GM18870 (cell line): ENCODE data around the gene NEUROG1.

Source experiments
- ATAC-seq: cut with Tn5 transposase; IDR thresholded peaks from one replicate; pipeline ENCODE4 v1.9.1; 2021; ENCODE audit warnings: moderate library complexity; ENCODE audit not compliant: unreplicated experiment

NEUROG1 gene, protein sequence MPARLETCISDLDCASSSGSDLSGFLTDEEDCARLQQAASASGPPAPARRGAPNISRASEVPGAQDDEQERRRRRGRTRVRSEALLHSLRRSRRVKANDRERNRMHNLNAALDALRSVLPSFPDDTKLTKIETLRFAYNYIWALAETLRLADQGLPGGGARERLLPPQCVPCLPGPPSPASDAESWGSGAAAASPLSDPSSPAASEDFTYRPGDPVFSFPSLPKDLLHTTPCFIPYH

DNA sequence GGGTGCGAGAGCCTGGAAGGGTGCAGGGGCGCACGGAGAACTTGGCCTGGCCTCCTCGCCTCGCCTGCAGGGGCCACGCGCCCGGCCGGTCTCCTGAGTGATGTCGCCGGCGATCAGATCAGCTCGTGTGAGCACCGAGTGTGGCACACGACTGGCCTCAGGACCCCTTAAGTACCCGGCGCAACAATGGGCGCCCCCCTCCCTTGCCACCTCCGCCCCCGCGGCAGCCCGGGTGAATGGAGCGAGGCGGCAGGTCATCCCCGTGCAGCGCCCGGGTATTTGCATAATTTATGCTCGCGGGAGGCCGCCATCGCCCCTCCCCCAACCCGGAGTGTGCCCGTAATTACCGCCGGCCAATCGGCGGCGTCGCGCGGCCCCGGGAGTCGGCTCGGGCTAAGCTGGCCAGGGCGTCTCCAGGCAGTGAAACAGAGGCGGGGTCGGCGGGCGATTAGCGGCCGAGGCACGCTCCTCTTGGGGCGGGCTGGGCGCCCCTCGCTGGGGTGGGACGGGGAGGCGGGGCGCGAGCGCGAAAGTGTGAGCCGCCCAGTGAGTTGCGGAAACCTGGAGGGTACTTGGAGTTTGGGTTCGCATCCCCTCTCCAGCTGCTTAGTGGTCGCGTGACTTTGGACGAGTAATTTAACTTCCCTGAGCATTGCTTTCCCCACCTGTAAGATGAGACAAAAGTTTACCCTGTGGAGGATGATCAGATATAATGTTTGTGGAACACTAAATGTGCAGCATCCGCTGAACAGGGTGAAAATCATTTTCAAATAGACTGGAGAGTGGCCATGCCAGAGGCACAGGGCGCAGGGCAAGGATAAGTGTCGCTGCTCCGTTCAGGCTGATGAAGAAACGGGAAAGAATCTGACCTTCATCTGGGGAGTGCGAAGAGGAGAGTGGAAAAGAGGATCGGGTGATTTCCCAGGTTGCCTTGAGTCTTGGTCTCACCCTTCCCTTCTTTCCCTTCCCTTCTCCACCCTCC is at the start of gene NEUROG1:
Gene NEUROG1, minus strand, starts transcription at position 145 of the 982 bp plus-strand sequence. CDS start 274 bp downstream, outside the sequence.
- ATAC-seq, result no peak

DNA sequence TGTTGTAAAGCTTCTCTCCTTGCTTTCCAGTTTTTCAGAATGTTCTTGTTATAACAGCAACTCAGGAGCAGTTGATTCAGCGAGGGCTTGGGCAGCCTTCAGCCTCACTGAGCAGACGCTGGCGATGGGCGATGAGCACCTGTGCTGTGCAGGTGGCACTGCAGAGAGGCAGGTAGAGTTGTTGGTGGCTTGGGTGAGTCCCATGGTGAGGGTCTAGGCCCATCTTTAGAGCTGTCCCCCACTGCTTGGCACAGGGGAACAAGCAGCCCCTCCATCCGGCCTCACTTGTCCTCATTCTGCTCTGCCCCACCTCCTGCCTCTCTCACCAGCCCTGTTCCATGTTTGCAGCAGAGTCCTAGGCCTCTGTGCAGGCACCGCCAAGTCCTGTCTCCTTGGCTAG is 49.2 kb upstream of the NEUROG1 start:
- no peak for ATAC-seq

DNA sequence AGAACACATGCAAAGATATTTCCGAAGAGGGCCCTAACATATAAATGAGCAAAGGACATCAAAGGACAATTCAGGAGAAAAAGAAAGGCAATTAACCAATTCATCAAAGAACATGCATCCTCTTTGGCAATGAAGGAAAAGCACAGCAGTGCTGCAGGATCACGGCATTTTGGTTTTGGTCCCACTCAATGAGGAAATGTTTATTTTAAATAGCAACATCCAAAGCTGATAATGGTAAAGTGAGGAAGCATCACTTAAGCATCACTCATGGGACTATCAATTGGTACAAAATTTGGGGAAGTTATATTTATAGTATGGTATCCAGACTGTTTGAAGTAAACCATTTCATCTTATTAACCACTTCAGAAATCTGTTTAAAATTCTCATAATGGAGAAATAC is 48.5 kb upstream of the NEUROG1 start:
- ATAC-seq, result no peak

DNA sequence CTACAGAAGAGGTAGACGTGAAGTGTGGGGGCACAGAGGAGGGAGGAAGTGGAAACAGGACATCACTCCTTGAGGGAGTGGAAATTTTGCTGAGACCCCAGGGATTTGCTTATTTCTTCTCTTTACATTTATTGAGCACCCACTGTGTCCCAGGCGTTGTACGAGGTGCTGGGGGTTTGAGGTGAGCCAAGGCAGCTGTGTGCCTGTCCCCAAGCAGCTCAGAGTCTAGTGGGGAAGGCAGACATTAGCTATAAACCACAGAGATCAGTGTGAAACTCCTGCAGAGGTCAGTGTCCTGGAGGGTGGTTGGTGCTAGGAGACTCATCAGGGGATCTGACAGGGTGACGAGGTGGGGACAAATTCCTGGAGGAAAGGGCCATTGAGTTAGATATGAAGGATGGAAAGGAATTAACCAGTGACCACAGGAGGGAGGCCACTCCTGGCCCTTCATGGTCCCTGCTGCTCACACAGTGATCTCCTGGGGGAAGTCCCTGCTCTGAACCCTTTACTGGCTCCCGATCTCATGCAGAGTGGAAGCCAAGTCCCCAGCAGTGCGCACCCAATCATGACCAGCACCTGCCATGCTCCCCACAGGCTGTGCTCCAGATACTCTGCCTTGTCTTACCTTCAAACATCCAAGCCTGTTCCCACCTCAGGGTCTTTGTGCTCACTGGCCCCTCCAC is 46.5 kb upstream of the NEUROG1 start:
- no peak for ATAC-seq

DNA sequence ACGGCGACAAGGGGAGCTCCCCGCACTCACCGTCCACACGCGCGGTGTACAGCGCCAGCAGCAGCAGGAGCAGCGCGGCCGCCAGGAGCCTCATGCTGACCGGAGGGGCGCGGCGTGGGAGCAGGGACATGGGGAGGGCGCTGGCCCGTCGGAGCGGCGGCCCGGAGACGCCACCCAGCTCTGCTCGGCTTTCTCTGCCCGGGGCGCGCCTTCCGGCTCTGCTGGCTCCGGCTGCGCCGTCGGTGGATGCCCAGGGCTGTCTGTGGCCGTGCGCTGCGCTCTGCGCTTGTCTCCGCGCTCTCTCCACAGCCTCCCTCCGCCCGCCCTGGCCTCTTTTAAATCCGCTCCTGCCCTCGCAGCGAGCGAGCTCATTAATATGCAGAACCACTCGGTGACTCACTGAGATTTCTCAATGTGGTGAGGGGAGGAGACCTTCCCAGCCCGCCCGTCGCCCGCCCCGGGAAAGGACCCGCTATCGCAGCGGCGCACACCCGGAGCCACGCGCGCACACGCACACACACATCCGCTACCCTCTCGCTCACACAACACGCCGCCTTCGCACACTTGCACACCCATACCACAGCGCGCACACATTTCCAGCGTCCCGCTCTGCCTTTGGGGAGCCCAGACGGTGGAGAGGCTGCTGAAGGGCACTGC is 43.0 kb upstream of the NEUROG1 start, which contains the start of gene CXCL14:
Gene CXCL14, minus strand, starts transcription at position 307 of the 657 bp plus-strand sequence. Its CDS starts 213 bp downstream, at position 94.
- ATAC-seq, result no peak

DNA sequence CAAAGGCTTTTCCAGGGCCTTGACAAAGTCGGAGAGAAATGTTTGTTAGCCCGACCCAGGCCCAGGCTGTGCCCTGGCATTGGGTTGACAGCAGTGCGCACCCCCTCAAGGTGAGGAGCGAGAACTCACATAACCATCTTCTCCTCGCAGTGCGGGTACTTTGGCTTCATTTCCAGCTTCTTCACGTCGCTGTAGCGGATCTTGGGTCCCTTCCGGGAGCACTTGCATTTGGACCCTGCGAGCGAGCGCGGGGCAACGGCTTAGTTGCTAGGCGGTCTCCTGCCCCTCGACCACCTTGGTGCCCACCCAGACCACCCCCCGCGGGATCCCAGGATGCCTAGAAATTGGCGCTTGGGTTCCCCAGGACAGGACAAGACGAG is 42.5 kb upstream of the NEUROG1 start:
- ATAC-seq, result no peak

DNA sequence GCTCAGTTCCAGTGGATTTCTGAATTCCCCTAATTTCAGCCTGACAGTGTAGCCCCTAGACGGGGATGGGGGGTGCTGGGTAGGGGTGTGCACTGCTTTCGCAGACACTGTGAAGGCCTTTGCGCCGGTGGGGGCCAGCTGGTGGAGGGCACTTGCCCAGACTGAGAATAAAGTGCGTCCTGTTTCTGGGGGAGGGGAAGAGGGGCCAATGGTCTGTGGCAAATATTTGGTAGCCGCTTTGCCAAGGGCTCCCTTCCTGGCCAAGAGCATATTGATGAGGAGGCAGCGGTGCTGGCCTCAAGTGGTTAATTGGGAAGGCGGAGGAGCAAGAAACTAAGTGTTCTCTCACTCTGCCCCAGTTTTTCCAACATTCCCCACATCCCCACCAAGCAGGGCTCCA is 41.7 kb upstream of the NEUROG1 start:
- no peak for ATAC-seq

DNA sequence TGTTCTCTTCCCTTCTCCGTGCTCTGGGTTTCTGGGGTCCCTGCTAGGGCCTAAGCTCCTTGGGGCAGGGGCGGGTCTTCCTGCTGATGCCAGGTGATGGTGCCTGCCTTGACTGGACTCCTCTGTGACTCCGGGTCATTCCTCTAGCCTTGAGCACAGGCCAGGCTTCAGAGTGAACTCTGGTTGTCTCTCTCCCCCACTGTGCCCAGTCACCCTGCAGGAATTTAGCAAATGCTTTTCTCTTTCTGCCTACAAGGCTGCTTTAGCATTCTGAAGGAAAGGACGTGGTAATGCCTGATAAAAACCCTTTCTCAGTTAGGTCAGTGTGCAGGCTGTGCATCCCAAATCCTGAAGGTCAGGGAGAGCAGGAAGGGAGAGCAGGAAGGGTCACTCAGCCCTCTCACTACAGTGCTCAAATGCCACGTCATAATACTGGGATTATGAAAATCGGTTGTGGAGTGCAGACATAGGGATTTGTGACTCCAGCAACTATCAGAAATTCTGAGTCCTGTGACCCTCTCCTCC is 40.4 kb upstream of the NEUROG1 start:
- no peak for ATAC-seq

DNA sequence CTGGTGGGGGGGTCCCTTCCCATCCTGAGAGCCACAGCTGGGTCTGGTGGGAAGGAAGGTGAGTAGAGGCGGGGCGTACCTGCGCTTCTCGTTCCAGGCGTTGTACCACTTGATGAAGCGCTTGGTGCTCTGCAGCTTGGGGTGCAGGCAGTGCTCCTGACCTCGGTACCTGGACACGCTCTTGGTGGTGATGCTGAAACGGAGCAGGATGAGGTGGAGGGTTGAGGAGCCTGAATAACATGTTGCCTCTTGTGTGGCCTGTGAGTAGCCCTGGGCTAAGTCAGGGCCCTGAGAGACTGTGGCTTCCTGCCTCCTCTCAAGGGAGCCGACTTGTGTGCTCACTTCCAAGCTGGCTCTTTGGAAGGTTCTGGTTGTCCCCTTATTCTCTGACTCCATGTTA is 38.7 kb upstream of the NEUROG1 start:
- no peak for ATAC-seq

DNA sequence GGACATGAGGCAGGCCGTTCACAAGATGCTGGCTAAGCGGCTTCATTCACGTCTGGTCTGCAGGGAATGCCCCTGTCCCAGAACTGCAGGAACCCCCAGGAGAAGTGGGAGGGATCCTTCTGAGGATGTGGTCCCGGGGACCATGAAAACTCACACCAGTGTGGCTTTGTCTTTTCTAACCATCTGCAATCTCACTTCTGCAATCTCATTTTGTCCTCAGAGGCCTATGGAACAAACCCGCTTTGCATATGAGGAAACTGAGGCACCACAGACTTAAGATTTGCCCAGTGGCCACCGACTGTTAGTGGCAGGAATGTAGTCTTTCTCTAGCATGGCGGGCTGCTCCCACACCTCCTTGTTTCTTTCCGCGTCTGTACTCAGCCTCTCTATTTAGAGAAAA is 36.1 kb upstream of the NEUROG1 start:
- ATAC-seq, result no peak

DNA sequence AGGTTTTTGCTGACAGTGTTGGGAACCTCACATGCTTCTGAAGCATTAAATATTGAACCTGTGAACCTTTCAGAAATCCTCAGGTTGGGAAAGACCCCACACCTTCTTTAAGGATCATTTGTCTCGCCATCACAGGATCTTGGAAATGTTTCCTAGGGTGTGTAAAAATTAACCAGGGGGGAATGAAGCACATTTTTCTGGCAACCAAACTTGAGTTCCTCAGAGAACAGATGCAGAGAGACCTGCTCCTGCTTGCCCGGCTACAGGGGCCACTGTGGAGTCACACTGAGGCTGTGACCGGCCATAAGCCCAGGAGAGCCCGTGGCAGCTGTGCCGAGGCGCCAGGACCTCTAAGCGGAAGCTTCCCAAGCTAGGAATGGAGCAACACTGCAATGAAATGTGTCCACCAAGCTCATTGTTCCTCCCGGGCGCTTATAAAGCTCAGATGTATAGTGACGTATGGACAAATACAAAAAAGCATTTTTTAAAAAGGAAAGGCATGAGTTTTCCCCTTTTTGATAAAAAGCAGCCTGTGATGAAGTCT is 35.4 kb upstream of the NEUROG1 start:
- ATAC-seq, result no peak

DNA sequence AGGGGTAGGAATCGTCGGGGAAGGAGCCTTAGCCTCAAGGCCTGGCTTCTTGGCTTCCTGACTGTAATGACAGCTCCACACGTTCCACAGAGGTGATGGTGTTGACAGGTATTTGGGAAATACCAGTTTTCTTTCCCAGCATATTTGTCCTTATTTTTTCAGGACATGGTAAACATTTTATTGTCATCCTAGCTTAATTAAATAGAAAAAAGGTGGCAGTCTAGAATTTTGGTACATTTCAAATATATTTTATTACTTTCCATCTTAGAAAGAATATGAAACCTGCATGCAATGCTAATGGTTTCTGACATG is 34.6 kb upstream of the NEUROG1 start:
- no peak for ATAC-seq

DNA sequence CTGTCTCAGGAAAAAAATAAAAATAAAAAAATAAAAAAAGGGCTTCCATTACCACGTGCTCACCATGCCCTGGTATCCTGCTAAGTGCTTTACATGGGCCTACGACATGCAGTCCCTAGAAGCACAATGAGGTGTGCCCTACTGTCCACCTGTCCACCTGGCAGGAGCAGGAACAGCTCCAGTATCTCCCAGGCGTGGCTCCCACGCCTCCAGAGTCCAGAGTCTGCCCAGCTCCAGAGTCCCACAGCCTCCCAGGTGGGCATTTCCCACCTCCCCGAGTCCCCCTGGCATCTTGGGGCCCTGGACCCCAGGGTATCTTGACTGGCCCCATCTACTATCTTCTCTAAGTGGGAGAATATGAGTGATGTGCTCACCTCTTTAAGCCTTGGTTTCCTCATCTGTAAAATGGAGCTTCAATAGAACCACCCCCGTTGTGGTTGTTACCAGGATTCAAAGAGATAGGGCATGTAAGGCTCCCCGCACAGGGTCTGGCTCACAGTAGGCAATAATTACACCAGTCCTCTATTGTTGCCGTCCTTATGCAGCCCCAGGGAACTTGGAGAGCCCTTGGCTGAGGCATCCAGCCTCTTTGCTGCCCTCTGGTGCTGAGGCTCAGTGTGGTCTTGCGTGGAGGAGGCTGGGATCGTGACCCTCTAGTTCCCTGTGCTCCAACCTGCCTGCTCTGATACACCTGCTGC is 34.1 kb upstream of the NEUROG1 start:
- no peak for ATAC-seq

DNA sequence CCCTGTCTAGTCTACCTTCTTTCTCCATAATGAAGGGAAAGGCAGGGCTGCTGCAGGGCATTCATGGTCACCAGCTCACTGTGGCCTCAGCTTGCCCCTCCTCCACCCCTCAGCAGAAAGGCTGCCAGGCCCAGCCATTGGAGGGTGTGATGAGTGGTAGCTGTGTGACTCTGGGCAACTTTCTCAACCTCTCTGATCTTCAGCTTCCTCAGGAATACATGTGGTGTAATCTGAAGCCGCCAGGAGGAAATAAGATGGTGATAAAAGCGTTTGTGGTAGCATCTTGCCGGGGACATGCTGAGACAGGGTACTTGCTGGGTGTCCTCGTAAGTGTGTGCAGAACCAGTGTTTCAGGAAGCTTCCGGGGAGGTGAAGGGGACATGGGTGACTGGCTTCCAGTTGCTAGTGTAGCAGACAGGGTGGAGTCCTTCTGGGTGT is 33.2 kb upstream of the NEUROG1 start:
- ATAC-seq, result no peak

DNA sequence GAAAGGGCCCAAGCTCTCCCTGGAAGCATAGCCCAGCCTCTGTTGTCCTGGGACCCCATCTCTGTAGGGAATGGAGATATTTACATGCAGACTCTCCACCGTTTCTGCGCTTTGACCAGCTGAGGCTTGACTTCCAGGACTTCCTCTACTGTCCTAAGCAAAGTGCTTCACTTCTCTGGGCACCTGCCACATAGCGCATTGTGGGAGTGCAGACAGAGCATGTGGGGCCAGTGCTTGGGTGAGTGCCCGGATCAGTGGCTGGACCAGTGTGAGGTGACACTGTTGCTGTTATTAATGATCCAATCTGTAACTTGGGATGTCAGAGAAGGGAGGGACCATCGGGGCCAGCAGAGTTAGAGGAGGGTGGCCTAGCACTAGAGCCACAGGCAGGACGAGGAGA is 32.5 kb upstream of the NEUROG1 start:
- ATAC-seq, result no peak

DNA sequence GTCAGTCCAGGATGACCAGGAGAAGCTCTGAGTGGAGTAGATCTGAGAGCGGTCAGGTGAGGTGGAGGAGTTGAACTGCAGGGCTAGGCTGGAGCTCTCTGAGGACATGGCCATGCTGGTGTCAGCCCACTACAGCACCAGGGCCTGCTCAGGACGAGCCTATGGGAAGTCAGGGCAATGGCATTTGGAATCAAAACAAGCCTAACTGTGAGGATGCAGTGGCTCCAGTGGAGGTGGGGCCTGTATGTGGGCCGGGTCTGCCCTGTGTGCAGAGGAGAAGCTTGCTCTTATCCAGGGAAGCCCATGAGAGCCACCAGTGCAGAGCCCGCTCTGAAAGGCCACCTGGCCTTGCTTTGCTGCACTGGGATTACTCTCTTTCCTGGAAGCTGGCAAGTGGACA is 31.9 kb upstream of the NEUROG1 start:
- no peak for ATAC-seq

DNA sequence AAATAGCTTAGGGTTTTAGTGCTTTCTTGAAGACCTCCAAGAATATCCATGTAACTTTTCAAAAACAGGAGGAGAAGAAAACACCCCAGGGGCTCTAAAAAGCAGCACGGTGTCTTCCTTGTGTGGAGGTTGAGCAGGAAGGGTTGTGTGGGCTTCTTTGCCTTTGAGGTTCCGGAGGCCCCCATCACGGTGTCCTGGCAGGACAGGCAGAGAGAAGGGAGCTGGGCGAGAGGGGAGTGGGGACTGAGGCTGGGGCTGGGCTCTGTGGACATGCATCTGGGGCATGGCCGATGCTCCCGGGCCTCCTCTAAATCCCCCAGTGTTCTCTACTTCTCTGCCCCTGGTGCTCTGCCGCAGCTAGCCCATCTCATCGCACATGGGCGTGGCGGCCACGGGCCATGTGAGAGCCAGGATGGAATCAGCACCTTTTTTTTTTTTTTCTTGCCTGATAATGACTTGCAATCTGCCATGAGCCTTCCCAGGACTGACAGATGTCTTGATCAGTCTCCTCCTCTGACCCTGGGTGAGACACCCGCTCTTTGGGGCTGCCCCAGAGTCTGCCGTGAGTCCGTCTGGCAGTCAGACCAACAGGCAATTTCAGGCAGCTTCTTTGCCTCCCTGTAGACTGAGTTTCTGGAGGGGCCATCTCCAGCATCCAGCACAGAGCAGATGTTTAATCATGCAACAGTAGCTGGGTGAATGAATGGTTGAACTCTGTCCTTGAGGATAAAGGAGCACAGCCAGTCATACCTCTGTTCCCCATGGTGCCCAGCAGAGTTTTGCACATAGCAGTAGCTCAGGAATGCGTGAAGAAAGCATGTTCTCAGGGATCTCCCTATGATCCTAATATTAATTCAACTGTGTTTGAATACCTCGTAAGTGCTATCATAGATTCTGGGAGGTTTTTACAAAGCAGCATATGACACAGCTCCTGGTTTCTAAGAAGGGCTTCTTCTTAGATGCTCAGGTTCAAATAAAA is 30.9 kb upstream of the NEUROG1 start:
- no peak for ATAC-seq

DNA sequence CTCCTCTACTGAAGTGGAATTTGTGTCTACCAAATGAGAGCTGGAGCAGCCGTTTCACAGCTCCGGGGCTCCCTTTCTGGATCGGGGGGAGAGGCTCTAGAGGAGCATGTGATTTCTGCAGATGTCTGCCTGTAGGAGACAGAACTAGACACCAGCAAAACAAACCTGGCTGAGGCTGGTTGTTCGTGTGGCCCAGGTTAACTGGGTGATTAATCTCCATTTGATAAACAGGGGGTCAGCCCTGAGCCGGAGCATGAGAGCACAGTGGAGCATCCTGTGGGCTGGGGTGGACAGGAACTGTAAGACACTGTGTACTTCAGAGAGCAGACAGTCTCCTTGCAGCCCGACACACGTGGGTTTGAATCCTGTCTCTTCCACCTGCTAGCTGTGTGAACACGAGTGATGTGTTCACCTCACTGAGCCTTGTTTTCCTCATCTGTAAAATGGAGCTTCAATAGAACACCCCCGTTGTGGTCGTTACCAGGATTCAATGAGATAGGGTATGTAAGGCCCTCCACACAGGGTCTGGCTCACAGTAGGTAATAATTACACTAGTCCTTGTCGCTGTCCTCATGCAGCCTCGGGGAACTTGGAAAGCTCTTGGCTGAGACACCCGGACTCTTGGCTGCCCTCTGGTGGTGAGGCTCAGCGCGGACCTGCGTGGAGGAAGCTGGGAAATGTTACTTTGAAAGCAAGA is 30.1 kb upstream of the NEUROG1 start:
- ATAC-seq, result no peak
